Measurements from ENCODE around the gene FHIT. TPM values are rescaled to one million over a fixed set of nuclear protein-coding genes. Genes with fewer than 3 reads are reported as not detected.

Gene FHIT
- total RNA-seq, 4 donors from 2014 or later, result 8.8 to 35.6 (median 12.6) TPM

- peaks cover 13% of the 10 kb centered on the region for H3K4me1 ChIP-seq
- no peak overlapping the region for H3K27ac ChIP-seq
- WGBS, result 88% methylated on average over 3 of the region's 3 CpGs
- DNase-seq (ENCODE audit: low spot score in 2 of 2), result no peak
- no peaks in the 10 kb centered on the region for H3K9me3 ChIP-seq
- H3K36me3 ChIP-seq, result no peaks in the 10 kb centered on the region
- TF ChIP-seq POLR2A (IDR thresholded peaks at IDR 0.05) (no peak), CTCF (IDR thresholded peaks at IDR 0.05) (no peak), EP300 (IDR thresholded peaks at IDR 0.05) (no peak), POLR2AphosphoS5 (IDR thresholded peaks at IDR 0.05) (no peak)
- H3K27me3 ChIP-seq, result no peaks in the 10 kb centered on the region
- no peak overlapping the region for H3K4me3 ChIP-seq
These were observed 1197.6 kb downstream of the FHIT start for GRCh38 chr3:60053526-60054265.

GRCh38 chr3:60048447-60048848 is 1202.8 kb downstream of the FHIT start:
- no peak for DNase-seq (ENCODE audit: low spot score in 2 of 2)
- no peaks in the 10 kb centered on the region for H3K4me1 ChIP-seq
- no peak overlapping the region for H3K4me3 ChIP-seq
- no peaks in the 10 kb centered on the region for H3K27me3 ChIP-seq
- no peaks in the 10 kb centered on the region for H3K36me3 ChIP-seq
- TF ChIP-seq CTCF (IDR thresholded peaks at IDR 0.05) (no peak), POLR2AphosphoS5 (IDR thresholded peaks at IDR 0.05) (no peak), POLR2A (IDR thresholded peaks at IDR 0.05) (no peak)
- 85% methylated on average over 12 of the region's 12 CpGs for WGBS
- H3K9me3 ChIP-seq, result no peaks in the 10 kb centered on the region
- H3K27ac ChIP-seq, result no peak overlapping the region

GRCh38 chr3:60047426-60048200 is 1203.6 kb downstream of the FHIT start:
- H3K27me3 ChIP-seq, result no peaks in the 10 kb centered on the region

GRCh38 chr3:60046210-60046609 is 1205.0 kb downstream of the FHIT start:
- TF ChIP-seq EP300 (IDR thresholded peaks at IDR 0.05) (no peak), POLR2A (IDR thresholded peaks at IDR 0.05) (no peak), POLR2AphosphoS5 (IDR thresholded peaks at IDR 0.05) (no peak), CTCF (IDR thresholded peaks at IDR 0.05) (no peak)
- H3K27me3 ChIP-seq, result no peaks in the 10 kb centered on the region
- 63% methylated on average over 6 of the region's 6 CpGs for WGBS

More at GRCh38 chr3:60047426-60048200, 1203.6 kb downstream of the FHIT start:
- no peaks in the 10 kb centered on the region for H3K4me1 ChIP-seq
- H3K36me3 ChIP-seq, result no peaks in the 10 kb centered on the region
- H3K4me3 ChIP-seq, result no peak overlapping the region
- WGBS, result 81% methylated on average over 9 of the region's 9 CpGs
- no peak for DNase-seq (ENCODE audit: low spot score in 2 of 2)
- no peak overlapping the region for H3K27ac ChIP-seq
- no peaks in the 10 kb centered on the region for H3K9me3 ChIP-seq
- TF ChIP-seq POLR2AphosphoS5 (IDR thresholded peaks at IDR 0.05) (no peak), POLR2A (IDR thresholded peaks at IDR 0.05) (no peak), CTCF (IDR thresholded peaks at IDR 0.05) (no peak), EP300 (IDR thresholded peaks at IDR 0.05) (no peak)

GRCh38 chr3:60045686-60046085 is 1205.6 kb downstream of the FHIT start:
- H3K27ac ChIP-seq, result no peak overlapping the region
- no peaks in the 10 kb centered on the region for H3K36me3 ChIP-seq
- H3K9me3 ChIP-seq, result no peaks in the 10 kb centered on the region
- DNase-seq (ENCODE audit: low spot score in 2 of 2), result no peak
- TF ChIP-seq POLR2A (IDR thresholded peaks at IDR 0.05), result no peak
- TF ChIP-seq EP300 (IDR thresholded peaks at IDR 0.05), result no peak
- TF ChIP-seq POLR2AphosphoS5 (IDR thresholded peaks at IDR 0.05), result no peak
- no peak for TF ChIP-seq CTCF (IDR thresholded peaks at IDR 0.05)
- no peaks in the 10 kb centered on the region for H3K4me1 ChIP-seq
- H3K27me3 ChIP-seq, result no peaks in the 10 kb centered on the region
- H3K4me3 ChIP-seq, result no peak overlapping the region
- 84% methylated on average over 1 of the region's 1 CpG for WGBS

More at GRCh38 chr3:60046210-60046609, 1205.0 kb downstream of the FHIT start:
- no peak overlapping the region for H3K27ac ChIP-seq
- H3K9me3 ChIP-seq, result no peaks in the 10 kb centered on the region
- no peaks in the 10 kb centered on the region for H3K36me3 ChIP-seq
- DNase-seq (ENCODE audit: low spot score in 2 of 2), result no peak
- no peak overlapping the region for H3K4me3 ChIP-seq
- no peaks in the 10 kb centered on the region for H3K4me1 ChIP-seq

Data from suprapubic skin (tissue), 4 donors.